ENCODE measurements around the gene GABRP.

- TF ChIP-seq TAF1 (IDR thresholded peaks at IDR 0.05; ENCODE audit: low read depth): no peak
- TF ChIP-seq, protein P1, sequence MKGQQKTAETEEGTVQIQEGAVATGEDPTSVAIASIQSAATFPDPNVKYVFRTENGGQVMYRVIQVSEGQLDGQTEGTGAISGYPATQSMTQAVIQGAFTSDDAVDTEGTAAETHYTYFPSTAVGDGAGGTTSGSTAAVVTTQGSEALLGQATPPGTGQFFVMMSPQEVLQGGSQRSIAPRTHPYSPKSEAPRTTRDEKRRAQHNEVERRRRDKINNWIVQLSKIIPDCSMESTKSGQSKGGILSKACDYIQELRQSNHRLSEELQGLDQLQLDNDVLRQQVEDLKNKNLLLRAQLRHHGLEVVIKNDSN (IDR thresholded peaks at IDR 0.05): no peak
- TF ChIP-seq FOXM1 (IDR thresholded peaks at IDR 0.05; ENCODE audit: borderline replicate concordance, low read depth): no peak
- no peak for TF ChIP-seq REST (IDR thresholded peaks at IDR 0.05; ENCODE audit: low read depth)
- no peak for TF ChIP-seq EP300 (IDR thresholded peaks at IDR 0.05; ENCODE audit: borderline replicate concordance)
- TF ChIP-seq NFIC (IDR thresholded peaks at IDR 0.05): no peak
- TF ChIP-seq, protein P2, sequence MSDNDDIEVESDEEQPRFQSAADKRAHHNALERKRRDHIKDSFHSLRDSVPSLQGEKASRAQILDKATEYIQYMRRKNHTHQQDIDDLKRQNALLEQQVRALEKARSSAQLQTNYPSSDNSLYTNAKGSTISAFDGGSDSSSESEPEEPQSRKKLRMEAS (IDR thresholded peaks at IDR 0.05): no peak
- no peak for TF ChIP-seq CREB1 (IDR thresholded peaks at IDR 0.05; ENCODE audit: low read depth)
- TF ChIP-seq TEAD4 (IDR thresholded peaks at IDR 0.05): no peak
- TF ChIP-seq RAD21 (IDR thresholded peaks at IDR 0.05; ENCODE audit: low read depth): no peak
- TF ChIP-seq CEBPB (IDR thresholded peaks at IDR 0.05): no peak
- no peak for TF ChIP-seq YY1 (IDR thresholded peaks at IDR 0.05; ENCODE audit: low read depth)
- no peak for TF ChIP-seq TCF12 (IDR thresholded peaks at IDR 0.05; ENCODE audit: low read depth)
- no peak for TF ChIP-seq EGR1 (IDR thresholded peaks at IDR 0.05)
Observed at GRCh38 chr5:170751631-170752030, 31.9 kb upstream of the GABRP start.

Measured in Ishikawa (cell line).